Putamen (tissue), 1 donor: ENCODE results near the gene CHST1.

Experiments used
- DNase-seq: peaks from one replicate; pipeline ENCODE4 v3.0.0-alpha.2; 2016; ENCODE audit warnings: low spot score

Gene CHST1

DNA sequence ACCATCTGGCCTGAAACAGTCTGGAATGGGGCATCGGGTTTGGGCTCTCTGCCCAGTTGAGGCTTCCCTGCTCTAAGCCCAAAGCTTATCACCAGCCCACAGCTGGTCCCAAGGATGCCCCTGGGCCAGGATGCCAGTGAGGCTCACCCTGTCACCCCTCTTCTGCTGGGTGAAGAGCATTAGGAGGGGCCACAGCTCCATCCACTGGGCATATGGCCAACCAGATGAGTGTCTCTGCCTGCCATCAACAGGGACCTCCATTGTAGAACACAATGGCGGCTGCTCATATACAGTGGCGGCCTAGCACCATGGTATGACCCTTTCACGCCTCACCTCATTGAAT lies 5.6 kb downstream of the CHST1 start:
- no peak for DNase-seq

DNA sequence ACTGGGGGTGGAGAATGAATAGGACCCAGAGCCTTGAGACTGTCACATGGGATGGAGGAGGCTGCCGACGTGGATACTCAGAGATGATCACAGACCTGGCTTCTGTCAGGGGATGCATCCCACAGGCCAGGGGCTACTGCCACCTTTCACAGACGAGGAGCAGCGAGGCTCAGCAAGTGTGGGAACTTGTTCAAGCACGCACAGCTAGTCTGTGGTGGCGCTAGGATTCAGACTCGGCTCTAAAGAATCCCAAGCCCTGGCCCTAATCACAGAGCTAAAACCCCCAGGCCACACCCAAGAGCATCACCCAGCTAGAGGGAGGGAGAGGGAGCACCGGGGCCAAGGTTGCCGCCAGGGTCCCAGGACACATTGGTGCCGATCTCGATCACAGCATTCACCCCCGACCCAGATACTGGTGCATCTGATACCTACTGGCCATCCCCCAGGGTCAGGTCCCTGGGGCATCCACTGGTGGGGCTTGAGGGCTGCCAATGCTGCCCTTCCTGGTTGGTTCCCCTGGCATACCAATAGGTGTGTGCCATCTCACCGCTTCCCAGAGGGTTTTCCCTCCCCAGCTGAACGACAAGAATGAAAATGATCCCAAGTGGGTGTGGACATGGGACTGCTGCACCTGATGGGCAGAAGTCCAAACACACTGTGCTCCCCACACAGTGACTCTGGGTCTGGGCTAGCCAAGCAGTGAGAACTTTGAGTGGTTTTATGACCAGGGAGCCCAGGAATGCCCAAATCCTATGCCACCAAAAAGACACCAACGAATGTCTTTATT lies 6.2 kb downstream of the CHST1 start:
- DNase-seq: no peak

DNA sequence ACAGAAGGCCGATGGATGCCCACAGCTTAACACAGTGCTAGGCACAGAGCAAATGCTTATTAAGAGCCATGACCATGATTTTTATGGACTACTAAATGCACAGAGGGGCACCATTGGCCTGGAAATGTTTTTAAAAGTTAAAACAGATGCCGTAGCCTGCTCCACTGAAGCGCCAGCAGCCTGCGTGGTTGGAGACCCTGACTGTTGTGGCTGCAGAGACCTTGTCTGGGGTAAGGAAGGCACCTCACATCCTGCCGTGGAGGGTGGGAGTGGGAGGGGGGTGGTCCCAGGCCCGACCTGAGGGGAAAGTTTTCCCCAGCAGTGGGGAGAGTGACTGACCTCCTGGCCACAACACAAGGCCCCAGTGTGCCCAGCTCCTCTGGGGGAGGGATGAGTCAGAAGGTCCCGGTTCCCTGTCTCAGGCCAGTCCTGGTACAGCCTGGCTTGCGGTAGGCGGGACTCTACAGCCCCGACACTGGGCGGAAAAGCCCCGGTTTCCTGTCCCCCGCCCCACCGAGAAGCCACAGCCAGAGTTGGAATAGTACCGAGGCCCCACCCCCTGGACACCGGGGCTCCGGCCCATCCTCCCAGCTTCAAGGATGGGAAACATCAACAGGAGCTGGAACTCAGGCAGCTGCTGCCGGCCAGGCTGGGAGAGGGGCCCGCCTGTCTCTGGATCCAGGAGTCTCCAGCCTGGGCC lies 7.0 kb downstream of the CHST1 start:
- no peak for DNase-seq

DNA sequence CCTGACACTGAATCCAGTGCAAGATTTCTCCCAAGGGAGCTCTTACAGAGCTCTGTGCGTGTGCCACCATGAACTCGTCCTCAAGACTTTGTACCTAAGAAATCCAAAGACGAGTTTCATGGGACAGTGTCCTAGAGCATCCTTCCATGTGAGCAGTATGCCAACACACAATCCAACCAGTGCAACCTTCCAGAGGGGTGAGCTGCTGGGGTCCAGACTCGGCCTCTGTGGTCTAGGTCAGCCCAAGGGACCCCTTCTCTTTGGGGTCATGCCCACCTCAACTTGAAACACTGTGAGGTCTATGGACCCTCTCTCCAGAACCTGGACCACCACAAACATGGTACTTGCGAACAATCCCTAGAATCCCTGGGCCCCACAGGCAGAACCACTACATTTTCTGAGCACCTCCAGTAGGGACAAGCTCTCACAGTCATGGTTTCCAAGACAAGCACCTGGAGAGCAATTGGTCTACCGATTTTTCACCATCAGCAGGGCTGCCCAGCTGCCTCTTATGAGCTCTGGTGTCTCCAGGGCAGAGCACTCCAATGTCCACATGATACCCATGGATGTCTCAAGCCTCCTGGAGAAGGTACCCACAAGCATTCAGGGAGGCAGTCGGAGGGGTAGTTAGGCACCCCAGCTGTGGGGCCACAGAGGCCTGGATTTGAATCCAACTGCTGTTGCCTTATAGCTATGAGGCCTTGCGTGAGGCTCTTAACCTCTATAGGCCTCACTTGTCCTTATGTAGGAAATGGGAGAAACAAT lies 7.7 kb downstream of the CHST1 start:
- no peak for DNase-seq

DNA sequence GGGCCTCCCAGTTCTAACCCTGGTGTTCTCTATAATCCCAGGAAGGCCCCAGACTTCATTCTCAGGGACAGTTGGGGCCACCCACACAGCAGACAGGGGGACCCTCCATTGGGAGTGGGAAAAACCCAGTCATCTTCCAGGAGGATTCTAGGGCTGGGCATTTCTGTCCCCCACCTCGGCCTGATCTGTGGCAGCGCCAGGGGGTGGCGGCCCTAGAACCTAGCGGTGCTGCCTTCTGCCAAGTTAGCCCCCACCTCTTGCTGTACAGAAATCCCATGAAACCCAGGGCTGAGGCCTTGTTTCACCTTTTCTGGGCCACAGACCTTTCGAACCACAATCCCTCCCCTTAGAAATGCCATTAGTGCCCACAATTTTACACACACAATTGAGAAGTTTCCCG lies 9.6 kb downstream of the CHST1 start:
- DNase-seq: no peak

DNA sequence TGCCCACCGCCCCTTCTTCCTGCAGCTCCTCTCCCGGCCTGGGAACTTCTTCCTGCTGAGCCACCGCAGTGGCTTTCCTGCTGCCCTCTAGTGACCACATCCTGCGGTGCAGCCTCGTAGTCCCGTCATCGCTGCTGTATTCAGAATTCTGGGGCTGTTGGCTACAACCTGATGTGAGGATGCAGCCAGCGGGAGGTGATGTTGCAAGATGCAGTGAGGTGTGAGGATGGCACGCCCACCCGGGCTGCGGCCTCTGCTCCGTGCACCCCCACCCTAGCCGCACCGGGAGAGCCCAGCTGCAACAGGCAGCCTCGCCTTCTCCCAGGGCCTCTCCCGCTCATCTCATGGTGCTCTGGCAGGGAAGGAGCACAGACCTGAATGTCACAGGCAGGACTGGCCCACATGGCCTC lies 10.1 kb downstream of the CHST1 start:
- peak; percentile 67 for DNase-seq

DNA sequence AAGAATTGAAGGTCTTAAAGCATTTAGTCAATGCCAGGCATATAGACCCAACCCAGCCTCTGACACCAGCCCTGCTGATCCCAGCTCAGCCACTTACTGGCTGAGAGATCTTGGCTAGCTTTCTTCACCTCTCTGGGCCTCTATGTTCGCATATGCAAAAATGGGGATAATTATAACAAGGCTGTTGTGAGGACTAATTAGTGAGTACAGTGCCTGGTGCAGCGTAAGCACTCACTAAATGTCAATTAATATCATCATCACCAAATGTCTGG lies 10.5 kb downstream of the CHST1 start:
- DNase-seq: no peak

DNA sequence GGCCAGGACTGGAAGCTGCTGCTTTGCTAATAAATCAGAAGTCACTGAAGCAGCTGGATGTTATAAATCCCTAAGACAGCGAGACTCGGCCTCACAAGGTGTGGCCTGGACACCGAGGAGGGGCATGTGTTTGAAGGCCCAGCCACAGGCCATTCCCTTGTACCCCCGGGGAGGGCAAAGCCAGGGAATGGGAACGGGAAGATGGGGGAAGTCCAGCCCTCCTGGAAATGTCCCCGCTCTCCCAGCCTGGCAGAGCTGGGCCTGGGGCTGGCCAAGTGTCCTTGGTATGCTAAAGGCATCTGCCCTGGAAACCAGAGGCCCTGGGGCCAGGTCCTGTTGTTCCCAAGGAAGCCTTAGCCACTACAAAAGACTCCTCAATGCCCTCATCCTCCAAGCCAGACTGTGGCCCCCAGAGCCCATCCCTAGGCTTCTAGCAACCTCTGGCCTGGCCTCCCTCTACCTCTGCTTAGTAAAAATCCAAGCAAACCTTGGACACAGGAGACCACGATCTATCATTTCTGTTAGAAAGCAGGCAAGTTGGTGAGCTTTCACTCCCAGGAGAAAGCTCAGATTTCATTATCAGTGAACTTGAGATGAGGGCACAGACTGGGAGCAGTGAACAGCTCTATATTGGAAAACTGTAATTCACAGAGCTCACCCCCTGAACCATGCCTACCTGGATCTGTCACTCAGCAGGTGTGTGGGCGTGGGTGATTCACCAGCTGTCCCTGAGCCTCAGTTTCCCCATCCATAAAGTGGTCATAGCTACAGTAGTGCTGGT lies 11.0 kb downstream of the CHST1 start:
- no peak for DNase-seq

DNA sequence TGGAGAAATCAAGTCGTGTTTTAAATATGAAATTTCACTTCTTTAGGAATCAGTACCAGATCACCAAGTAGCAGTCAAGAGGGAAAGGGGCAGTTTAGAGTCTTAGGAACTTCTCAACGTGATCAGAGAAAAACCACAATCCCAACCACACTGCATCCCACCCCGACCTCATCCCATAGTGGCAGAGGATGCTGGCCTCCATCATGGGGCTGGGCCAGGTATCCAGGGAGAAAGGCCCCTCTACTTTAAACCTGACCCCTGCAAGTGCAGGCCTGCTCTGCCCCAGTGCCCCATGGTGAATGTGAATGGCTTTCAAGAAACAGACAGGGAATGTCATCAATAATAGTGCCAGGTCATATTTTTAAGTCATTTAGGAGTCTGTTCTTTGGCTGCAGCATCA lies 12.1 kb downstream of the CHST1 start:
- no peak for DNase-seq

DNA sequence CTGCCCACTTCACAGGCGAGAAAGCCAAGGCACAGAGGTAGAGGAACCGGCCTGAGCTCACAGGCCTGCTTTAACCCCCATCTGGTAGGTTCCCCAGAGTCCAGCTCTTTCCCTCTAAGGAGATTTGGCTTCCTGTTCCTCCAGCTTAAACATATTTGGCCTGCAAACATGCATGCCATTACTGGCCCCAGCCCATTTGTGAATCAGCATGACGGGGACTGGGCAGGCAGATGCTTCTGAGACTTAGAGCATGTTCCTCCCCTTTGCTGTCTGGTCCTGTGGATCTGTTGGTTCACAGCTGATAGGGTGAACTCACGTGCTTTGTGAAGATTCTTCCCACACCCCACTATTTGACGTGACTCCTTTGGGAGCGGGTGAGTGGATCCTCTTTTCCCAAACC lies 12.6 kb downstream of the CHST1 start:
- DNase-seq: no peak

DNA sequence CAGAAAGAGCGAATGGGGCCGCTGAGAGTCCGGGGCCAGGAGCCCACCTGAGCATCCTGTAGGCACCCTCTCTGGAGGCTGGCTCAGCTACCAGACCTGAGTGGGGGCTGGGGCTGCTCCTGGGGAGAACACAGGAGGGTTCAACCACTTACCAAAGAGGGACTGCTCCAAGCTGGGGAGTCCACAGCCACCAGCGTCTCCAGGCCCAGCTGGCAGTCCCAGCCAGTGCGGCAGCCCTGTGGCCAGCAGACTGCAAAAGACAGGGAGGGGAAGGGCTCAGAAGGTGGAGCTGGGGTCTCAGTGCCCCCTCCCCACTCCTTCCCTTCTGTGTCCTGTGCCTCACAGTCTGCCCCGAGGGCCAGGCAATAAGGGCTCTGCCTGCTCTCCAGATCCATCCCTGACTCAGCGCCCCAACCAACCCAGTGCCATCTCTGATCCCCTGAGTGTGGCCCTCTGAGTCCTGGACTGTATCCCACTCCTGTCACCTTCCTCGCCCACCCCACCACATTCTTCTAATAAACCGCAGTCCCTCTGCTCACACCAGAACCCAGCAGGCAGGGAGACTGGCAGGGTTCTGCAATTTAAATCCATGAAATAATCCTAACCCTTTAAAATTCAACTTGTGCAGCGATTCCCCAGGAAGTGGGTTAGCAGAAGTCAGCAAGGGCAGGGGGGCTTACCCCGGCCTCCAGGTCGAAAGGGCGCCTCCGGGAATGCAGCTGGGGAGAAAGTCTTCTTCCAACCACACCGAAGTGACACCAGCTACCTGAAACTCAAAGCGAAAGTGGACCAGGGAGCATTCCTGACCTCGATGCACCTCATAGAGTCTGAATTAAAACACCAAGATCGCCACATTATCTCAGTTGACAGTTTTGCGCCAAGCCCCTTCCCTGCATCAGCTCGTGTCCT lies 13.3 kb downstream of the CHST1 start:
- no peak for DNase-seq

DNA sequence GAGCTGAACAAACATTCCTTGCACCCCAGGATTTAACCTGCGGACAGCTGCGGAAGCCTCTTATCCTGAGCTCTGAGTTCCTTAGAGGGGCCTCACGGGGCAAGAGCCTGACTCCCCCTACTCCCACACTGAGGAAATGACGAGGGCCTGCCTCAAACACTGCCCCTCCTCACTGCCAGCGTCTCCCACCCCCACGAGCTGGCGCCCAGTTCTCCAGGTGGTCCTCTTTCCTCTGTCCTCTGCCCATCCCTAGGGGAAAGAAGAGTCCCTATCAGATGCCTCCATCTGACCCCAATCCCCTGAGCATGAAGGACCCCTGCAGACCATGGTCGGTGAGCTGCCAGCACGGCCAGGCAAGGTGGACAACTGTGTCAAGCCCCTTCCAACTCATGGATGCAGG lies 14.3 kb downstream of the CHST1 start:
- no peak for DNase-seq

DNA sequence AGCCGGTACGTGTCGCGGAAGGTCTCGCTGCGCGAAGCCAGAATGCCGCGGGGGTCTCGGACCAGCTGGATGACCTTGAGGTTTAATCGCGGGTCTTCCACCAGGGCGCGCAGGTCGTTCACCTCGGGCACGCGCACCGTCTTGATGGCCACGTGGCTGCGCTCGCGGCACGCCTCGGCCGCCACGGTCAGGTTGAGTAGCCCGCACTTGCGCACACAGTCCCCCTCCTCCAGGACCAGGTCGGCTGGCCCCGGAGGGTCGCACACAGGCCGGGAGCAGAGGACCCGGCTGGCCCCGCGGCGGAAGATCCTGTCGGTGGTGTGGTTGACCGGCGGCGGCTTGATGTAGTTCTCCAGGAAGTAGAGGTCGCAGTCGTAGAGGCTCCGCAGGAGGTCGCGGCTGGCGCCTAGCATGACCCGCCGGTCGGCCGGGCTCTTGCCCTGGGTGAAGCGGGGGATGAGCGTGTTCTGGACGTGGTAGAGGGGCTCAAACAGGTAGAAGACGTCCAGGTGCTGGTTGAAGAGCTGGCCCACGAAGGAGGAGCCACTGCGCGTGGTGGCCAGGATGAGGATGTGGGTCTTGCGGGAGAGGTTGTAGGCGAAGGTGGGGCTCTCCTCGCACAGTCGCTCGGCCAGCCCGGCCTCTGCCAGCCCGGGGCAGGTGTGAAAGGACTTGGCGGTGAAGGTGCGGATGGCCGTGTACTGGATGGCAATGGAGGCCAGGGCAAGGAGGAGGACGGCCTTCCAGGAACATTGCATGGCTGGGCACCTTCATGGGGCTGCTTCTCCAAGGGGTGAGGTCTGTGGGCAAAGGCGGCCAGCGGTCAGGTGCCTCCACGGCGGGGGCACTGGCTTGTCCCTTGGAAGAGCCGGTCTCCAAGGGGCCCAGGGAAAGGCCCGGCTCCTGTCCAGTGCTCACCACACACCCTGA lies 15.0 kb downstream of the CHST1 start:
- DNase-seq: no peak

DNA sequence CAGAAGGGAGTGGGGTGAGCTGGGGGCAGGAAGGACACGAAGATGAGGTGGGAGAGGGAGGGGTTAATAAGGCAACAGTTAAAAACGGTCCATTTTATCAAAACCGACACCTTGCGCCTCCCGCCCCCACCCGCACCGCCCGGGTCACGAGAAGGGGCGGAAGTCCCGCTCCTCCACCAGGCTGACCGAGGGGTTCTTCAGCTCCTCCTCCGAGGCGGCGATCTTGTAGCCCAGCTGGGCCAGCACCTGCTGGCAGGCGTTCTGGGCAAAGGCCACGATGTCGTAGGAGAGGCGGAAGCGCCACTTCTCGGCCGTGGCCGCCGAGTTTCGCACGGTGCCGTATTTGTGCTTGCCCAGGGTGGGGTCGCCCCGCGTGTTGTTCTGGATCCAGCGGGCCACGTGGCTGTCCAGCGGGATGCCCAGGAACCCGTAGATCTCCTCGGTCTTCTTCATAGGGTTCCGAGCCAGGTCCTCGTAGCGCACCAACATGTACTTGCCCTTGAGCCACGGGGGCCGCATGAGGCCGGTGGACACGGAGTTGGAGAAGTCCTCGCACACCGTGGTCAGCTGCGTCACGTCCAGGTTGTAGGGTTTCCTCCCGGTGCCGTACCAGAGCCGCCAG lies 15.8 kb downstream of the CHST1 start:
- no peak for DNase-seq

DNA sequence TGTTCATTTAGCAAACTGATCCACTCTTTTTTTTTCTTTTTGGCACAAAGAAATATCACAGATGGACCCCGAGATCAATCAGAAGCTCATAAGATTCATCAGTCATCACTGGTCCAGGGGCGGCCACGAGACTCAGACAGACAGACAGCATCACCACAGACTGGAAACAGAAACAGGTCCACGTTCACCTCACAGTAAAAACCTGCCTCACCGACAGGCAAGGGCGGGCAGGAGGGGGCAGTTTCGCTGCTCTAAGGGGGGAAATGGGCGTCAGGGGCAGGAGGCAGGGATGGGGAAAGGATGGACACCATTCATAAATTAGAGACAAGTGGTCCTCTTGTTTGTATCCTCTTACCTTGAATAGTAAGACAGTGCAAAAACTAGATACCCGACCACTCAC lies 16.5 kb downstream of the CHST1 start:
- no peak for DNase-seq

DNA sequence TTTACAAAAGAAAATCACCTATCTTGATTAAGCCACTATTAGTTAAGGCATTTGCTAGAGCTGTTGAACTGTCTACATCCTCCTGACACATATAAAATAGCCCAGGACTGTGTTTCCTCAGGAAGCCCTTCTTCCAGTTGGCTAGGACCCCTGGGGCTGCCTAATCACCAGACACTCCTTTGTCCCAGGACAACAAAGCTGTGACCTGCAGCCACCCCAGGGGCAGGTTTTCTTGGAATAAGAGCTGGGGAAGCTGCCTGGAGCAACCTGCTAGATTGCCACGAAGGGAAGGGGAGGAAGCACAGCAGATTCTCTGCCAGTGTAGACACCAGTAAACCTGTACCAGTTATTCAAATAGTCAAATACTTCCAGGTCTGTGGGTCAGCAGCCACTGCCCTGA lies 17.6 kb downstream of the CHST1 start:
- no peak for DNase-seq

DNA sequence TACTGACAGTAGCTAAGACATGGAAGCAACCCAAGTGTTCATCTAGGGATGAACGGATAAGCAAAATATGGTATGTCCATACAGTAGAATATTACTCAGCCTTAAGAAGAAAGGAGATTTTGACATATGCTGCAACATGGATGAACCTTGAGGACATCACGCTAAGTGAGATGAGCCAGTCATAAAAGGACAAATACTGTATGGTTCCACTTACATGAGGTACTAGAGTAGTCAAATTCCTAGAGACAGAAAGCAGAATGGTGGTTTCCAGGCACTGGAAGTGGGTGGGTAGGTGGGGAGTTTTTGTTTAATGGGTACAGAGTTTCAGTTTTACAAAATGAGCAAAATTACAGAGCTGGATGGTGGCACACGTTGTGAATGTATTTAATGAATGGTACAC lies 18.1 kb downstream of the CHST1 start:
- DNase-seq: no peak

DNA sequence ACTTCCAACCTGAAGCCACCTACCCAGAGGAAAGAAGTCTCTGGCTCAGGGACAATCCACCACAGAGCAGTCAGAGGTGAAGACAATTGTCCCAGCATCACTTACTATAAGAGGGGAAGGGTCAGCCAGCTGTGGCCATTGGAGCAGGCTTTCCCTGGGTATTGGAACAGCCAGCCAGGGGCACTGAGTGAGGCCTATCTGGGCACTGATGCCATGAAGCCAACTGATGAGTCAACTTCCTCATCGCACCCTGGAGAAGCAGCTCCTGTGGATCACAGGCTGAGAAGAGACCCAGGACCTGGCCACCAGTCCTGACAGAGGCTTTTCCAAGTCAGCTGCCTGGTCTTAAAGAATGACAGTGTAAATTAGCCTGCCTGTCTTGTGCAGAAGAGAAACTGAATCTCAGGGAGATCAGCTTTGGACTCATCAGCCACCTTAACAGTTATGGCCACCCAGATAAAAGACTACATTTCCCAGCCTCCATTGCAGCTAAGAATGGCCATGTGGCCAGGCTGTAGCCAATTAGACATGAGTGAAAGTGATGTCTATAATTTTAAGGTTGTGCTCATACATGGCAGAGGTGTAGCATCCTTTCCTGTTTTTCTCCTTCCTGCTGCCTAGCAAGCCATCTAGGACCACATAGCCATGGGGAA lies 19.0 kb downstream of the CHST1 start:
- no peak for DNase-seq
